ENCODE measurements around the gene PFKL. TPM values are rescaled to one million over a fixed set of nuclear protein-coding genes. Genes with fewer than 3 reads are reported as not detected.
A peak's percentile ranks its signal among the peaks of the same experiment; 100 is the strongest.
"Not testable (repeated sequence)": the region's sequence is repeated elsewhere in the genome, so short reads cannot be mapped to it uniquely, and the experiment has no call there.

Gene PFKL
- total and polyA plus RNA-seq, 2 experiments from 2014 or later = 40.3 to 106 TPM

DNA sequence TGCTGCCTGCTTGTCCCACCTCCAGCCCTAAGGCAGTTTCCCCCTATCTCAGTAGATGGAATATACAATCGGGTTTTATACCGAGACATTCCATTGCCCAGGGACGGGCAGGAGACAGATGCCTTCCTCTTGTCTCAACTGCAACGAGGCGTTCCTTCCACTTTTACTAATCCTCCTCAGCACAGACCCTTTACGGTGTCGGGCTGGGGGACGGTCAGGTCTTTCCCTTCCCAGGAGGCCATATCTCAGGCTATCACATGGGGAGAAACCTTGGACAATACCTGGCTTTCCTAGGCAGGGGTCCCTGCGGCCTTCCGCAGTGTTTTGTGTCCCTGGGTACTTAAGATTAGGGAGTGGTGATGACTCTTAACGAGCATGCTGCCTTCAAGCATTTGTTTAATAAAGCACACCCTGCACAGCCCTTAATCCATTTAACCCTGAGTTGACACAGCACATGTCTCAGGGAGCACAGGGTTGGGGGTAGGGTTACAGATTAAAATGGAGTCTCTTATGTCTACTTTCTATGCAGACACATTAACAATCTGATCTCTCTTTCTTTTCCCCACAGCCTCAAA is 16.6 kb upstream of the PFKL start:
- not testable (repeated sequence) for H3K27me3 Mint-ChIP-seq (ENCODE audit: insufficient read depth, low read depth, poor library complexity); H3K27ac Mint-ChIP-seq; H3K4me1 ChIP-seq (ENCODE audit: insufficient read depth); DNase-seq (ENCODE audit: low spot score); H3K4me3 Mint-ChIP-seq; H3K4me3 ChIP-seq; H4K20me1 ChIP-seq (replicated peaks; ENCODE audit: insufficient read depth); ATAC-seq; H3K36me3 ChIP-seq (ENCODE audit: insufficient read depth); H3K9me2 ChIP-seq (ENCODE audit: insufficient read depth); H3K36me3 Mint-ChIP-seq (ENCODE audit: low read depth); H3K79me2 ChIP-seq (replicated peaks; ENCODE audit: insufficient read depth); H3F3A ChIP-seq (replicated peaks; ENCODE audit: low read depth); H3K9me3 Mint-ChIP-seq; H3K27ac ChIP-seq (ENCODE audit: low read depth); H3K4me2 ChIP-seq
- peaks cover 16% of the 10 kb centered on the region for H3K4me1 Mint-ChIP-seq
- 0 out of 2 replicates have a peak overlapping the region, but pooled peaks have one; percentile 23 for H2AFZ ChIP-seq
- peaks cover 11% of the 10 kb centered on the region; the same call in 1 of the 2 replicates for H3K27me3 ChIP-seq (ENCODE audit: insufficient read depth)

DNA sequence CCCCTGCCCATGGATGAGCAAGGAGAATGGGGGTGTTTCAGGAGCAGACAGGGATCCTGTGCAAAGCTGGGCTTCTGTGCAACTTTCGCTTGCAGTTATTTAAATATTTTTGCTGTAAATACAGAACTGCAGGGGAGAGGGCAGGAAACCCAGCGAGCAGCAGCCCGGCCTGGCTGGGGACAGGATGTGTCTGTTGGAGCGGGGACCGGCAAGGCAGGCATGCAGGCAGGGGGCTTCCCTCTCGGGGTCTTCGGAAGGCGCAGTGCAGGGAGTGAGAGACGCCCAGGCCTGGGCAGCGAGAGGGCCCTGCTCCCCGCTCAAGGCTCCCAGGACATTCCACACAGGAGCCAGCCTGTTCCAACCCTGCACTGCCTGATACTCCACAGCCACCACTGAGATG is 15.9 kb upstream of the PFKL start:
- Mint-ChIP-seq H3K9me3 (no peaks in the 10 kb centered on the region), H3K27ac (no peak overlapping the region), H3K4me3 (no peak overlapping the region), H3K27me3 (ENCODE audit: insufficient read depth, low read depth, poor library complexity) (peaks cover 11% of the 10 kb centered on the region), H3K4me1 (peaks cover 16% of the 10 kb centered on the region), H3K36me3 (ENCODE audit: low read depth) (no peaks in the 10 kb centered on the region)
- H3F3A ChIP-seq (replicated peaks; ENCODE audit: low read depth) = no peaks in the 10 kb centered on the region
- no peaks in the 10 kb centered on the region for H4K20me1 ChIP-seq (replicated peaks; ENCODE audit: insufficient read depth)
- no peak for DNase-seq (ENCODE audit: low spot score)
- no peak for ATAC-seq
- H3K79me2 ChIP-seq (replicated peaks; ENCODE audit: insufficient read depth) = no peaks in the 10 kb centered on the region
- peaks cover 5% of the 10 kb centered on the region for H3K4me1 ChIP-seq (ENCODE audit: insufficient read depth)
- no peak overlapping the region for H3K4me3 ChIP-seq
- H3K9me2 ChIP-seq (ENCODE audit: insufficient read depth) = no peaks in the 10 kb centered on the region
- H3K27ac ChIP-seq (ENCODE audit: low read depth) = no peak overlapping the region
- peaks cover 11% of the 10 kb centered on the region; the same call in 1 of the 2 replicates for H3K27me3 ChIP-seq (ENCODE audit: insufficient read depth)
- no peaks in the 10 kb centered on the region for H3K36me3 ChIP-seq (ENCODE audit: insufficient read depth)
- 0 out of 2 replicates have a peak overlapping the region, but pooled peaks have one; percentile 23 for H2AFZ ChIP-seq
- no peak overlapping the region for H3K4me2 ChIP-seq
- TF ChIP-seq ZNF331 (CRISPR knock-in tag; IDR thresholded peaks at IDR 0.05; ENCODE audit: low read depth) = no peak
- TF ChIP-seq, protein P1, sequence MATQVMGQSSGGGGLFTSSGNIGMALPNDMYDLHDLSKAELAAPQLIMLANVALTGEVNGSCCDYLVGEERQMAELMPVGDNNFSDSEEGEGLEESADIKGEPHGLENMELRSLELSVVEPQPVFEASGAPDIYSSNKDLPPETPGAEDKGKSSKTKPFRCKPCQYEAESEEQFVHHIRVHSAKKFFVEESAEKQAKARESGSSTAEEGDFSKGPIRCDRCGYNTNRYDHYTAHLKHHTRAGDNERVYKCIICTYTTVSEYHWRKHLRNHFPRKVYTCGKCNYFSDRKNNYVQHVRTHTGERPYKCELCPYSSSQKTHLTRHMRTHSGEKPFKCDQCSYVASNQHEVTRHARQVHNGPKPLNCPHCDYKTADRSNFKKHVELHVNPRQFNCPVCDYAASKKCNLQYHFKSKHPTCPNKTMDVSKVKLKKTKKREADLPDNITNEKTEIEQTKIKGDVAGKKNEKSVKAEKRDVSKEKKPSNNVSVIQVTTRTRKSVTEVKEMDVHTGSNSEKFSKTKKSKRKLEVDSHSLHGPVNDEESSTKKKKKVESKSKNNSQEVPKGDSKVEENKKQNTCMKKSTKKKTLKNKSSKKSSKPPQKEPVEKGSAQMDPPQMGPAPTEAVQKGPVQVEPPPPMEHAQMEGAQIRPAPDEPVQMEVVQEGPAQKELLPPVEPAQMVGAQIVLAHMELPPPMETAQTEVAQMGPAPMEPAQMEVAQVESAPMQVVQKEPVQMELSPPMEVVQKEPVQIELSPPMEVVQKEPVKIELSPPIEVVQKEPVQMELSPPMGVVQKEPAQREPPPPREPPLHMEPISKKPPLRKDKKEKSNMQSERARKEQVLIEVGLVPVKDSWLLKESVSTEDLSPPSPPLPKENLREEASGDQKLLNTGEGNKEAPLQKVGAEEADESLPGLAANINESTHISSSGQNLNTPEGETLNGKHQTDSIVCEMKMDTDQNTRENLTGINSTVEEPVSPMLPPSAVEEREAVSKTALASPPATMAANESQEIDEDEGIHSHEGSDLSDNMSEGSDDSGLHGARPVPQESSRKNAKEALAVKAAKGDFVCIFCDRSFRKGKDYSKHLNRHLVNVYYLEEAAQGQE (IDR thresholded peaks at IDR 0.05; ENCODE audit: unreplicated experiment) = no peak
- TF ChIP-seq POLR2AphosphoS5 (IDR thresholded peaks at IDR 0.05; ENCODE audit: low read depth) = no peak
- no peak for TF ChIP-seq EZH2phosphoT487 (IDR thresholded peaks at IDR 0.05; ENCODE audit: unreplicated experiment)
- TF ChIP-seq JUNB (IDR thresholded peaks at IDR 0.05; ENCODE audit: unreplicated experiment) = no peak
- TF ChIP-seq, protein P2, sequence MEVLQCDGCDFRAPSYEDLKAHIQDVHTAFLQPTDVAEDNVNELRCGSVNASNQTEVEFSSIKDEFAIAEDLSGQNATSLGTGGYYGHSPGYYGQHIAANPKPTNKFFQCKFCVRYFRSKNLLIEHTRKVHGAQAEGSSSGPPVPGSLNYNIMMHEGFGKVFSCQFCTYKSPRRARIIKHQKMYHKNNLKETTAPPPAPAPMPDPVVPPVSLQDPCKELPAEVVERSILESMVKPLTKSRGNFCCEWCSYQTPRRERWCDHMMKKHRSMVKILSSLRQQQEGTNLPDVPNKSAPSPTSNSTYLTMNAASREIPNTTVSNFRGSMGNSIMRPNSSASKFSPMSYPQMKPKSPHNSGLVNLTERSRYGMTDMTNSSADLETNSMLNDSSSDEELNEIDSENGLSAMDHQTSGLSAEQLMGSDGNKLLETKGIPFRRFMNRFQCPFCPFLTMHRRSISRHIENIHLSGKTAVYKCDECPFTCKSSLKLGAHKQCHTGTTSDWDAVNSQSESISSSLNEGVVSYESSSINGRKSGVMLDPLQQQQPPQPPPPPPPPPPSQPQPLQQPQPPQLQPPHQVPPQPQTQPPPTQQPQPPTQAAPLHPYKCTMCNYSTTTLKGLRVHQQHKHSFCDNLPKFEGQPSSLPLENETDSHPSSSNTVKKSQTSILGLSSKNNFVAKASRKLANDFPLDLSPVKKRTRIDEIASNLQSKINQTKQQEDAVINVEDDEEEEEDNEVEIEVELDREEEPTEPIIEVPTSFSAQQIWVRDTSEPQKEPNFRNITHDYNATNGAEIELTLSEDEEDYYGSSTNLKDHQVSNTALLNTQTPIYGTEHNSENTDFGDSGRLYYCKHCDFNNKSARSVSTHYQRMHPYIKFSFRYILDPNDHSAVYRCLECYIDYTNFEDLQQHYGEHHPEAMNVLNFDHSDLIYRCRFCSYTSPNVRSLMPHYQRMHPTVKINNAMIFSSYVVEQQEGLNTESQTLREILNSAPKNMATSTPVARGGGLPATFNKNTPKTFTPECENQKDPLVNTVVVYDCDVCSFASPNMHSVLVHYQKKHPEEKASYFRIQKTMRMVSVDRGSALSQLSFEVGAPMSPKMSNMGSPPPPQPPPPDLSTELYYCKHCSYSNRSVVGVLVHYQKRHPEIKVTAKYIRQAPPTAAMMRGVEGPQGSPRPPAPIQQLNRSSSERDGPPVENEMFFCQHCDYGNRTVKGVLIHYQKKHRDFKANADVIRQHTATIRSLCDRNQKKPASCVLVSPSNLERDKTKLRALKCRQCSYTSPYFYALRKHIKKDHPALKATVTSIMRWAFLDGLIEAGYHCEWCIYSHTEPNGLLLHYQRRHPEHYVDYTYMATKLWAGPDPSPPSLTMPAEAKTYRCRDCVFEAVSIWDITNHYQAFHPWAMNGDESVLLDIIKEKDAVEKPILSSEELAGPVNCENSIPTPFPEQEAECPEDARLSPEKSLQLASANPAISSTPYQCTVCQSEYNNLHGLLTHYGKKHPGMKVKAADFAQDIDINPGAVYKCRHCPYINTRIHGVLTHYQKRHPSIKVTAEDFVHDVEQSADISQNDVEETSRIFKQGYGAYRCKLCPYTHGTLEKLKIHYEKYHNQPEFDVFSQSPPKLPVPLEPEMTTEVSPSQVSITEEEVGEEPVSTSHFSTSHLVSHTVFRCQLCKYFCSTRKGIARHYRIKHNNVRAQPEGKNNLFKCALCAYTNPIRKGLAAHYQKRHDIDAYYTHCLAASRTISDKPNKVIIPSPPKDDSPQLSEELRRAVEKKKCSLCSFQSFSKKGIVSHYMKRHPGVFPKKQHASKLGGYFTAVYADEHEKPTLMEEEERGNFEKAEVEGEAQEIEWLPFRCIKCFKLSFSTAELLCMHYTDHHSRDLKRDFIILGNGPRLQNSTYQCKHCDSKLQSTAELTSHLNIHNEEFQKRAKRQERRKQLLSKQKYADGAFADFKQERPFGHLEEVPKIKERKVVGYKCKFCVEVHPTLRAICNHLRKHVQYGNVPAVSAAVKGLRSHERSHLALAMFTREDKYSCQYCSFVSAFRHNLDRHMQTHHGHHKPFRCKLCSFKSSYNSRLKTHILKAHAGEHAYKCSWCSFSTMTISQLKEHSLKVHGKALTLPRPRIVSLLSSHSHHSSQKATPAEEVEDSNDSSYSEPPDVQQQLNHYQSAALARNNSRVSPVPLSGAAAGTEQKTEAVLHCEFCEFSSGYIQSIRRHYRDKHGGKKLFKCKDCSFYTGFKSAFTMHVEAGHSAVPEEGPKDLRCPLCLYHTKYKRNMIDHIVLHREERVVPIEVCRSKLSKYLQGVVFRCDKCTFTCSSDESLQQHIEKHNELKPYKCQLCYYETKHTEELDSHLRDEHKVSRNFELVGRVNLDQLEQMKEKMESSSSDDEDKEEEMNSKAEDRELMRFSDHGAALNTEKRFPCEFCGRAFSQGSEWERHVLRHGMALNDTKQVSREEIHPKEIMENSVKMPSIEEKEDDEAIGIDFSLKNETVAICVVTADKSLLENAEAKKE (CRISPR knock-in tag; IDR thresholded peaks at IDR 0.05) = no peak
- TF ChIP-seq, protein P3, sequence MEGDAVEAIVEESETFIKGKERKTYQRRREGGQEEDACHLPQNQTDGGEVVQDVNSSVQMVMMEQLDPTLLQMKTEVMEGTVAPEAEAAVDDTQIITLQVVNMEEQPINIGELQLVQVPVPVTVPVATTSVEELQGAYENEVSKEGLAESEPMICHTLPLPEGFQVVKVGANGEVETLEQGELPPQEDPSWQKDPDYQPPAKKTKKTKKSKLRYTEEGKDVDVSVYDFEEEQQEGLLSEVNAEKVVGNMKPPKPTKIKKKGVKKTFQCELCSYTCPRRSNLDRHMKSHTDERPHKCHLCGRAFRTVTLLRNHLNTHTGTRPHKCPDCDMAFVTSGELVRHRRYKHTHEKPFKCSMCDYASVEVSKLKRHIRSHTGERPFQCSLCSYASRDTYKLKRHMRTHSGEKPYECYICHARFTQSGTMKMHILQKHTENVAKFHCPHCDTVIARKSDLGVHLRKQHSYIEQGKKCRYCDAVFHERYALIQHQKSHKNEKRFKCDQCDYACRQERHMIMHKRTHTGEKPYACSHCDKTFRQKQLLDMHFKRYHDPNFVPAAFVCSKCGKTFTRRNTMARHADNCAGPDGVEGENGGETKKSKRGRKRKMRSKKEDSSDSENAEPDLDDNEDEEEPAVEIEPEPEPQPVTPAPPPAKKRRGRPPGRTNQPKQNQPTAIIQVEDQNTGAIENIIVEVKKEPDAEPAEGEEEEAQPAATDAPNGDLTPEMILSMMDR (conservative IDR thresholded peaks at IDR 0.05; ENCODE audit: low read depth in 2 of 2) = no peak
- TF ChIP-seq ZNF114 (CRISPR knock-in tag; IDR thresholded peaks at IDR 0.05) = no peak
- TF ChIP-seq, protein P4, sequence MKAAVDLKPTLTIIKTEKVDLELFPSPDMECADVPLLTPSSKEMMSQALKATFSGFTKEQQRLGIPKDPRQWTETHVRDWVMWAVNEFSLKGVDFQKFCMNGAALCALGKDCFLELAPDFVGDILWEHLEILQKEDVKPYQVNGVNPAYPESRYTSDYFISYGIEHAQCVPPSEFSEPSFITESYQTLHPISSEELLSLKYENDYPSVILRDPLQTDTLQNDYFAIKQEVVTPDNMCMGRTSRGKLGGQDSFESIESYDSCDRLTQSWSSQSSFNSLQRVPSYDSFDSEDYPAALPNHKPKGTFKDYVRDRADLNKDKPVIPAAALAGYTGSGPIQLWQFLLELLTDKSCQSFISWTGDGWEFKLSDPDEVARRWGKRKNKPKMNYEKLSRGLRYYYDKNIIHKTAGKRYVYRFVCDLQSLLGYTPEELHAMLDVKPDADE (IDR thresholded peaks at IDR 0.05) = no peak
